ENCODE results near the gene FOXP1. TPM values are rescaled to one million over a fixed set of nuclear protein-coding genes. Genes with fewer than 3 reads are reported as not detected.
A peak's percentile ranks its signal among the peaks of the same experiment; 100 is the strongest.

The FOXP1 gene
- total and polyA plus RNA-seq, 7 experiments from 2014 or later = 104 to 537 (median 444) TPM

DNA sequence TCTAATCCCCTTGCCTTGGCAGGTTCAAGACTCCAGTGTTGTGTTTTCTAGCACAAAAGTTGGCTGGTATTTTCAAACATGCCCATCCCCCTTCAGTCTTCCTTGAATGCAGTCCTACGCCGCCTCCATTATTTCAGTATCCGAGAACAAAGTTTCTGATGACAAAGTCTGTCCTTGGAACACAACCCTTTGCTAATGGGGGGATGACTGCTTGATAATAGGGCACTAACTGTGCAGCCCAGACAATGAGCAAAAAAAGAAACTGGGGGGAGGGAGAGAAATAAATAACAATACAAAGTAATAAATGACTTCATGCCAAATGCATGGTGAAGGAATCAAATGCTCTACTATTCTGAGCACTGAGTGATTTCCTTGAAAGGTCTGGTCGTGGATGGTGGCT is 310.1 kb downstream of the FOXP1 start:
- Histone ChIP-seq H3K36me3 (ENCODE audit: control insufficient read depth in 2 of 3, insufficient read depth in 3 of 3, low read length in 3 of 3) (peaks cover 0 to 15% (median 0%) of the 10 kb centered on the region in 3 experiments), H3K9me3 (ENCODE audit: control insufficient read depth in 2 of 3, low read length in 3 of 3) (no peaks in the 10 kb centered on the region), H3K4me1 (ENCODE audit: control insufficient read depth in 2 of 2, insufficient read depth in 2 of 2, low read length in 2 of 2) (peaks cover 0 to 69% of the 10 kb centered on the region in 2 donors), H3K4me3 (ENCODE audit: low read length) (no peak overlapping the region), H3K27ac (ENCODE audit: low read depth, low read length) (no peak overlapping the region), H3K27me3 (ENCODE audit: control insufficient read depth in 2 of 2, insufficient read depth in 2 of 2, low read length in 2 of 2) (no peaks in the 10 kb centered on the region)
- ATAC-seq = no peak
- ChIA-PET POLR2A (interaction anchor here (1.2 kb wide), 1 partner anchor 285 kb away, joined by 3 read pairs; no protein-coding TSS in a partner anchor), CTCF (no interaction called here)
- peaks cover 2 to 100% (median 99%) of the 10 kb centered on the region in 7 donors for H3K4me1 Mint-ChIP-seq
- peak overlapping the region in 6 of 10 donors; percentile 4 to 83 (median 37) for H3K4me3 Mint-ChIP-seq
- DNase-seq = no peak
- intact Hi-C loops (cut with micrococcal nuclease) = loop anchor here in 1 of 2 donors (1.0 kb wide), 1 partner anchor 8 kb away; no protein-coding TSS in a partner anchor
- peaks cover 0 to 44% (median 20%) of the 10 kb centered on the region in 5 donors for H3K36me3 Mint-ChIP-seq
- peaks cover 0 to 4% (median 0%) of the 10 kb centered on the region in 11 donors for H3K9me3 Mint-ChIP-seq
- peak overlapping the region in 8 of 9 donors; percentile 56 to 92 (median 82) for H3K27ac Mint-ChIP-seq
- H3K27me3 Mint-ChIP-seq = no peaks in the 10 kb centered on the region

DNA sequence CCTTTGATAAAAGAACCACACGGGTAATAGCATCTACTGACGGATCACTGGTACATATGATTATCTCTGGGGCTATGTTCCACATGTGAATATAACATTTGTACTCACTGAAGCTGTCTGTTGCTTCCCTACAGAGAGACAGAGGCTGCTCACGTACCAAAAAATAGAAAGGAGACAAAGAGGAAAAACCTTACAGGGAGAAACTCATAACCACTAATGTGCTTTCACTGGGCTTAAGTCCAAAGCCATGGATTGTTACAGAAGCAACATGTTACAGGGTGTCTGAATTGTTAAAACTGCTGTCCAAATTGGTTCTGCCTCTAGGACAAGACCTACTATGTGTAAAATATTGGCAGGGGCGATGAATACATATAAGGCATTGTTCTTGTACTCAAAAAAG is 311.9 kb downstream of the FOXP1 start:
- Mint-ChIP-seq H3K4me1 (peaks cover 2 to 98% (median 95%) of the 10 kb centered on the region in 7 donors), H3K9me3 (peaks cover 0 to 5% (median 0%) of the 10 kb centered on the region in 11 donors), H3K27ac (peak overlapping the region in 8 of 9 donors; percentile 64 to 93 (median 90))

DNA sequence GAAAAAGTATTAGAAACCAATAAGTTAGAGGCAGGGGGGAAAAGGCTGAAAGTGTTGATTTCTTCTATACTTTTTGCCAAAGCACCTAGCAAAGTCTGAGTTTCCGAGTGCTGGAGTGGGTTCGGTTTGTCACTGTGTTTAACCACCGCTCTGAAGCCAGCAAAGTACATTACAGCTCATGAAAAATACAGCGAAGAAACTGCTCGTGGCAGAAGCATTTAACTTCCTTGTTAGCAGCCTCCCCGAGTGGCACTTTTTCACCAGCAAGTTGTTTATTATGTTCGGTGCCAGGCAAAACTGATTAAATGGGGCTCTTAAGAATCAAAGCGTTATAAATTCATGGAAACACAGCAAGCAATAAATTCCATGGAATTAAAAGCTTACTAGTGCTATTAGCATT is 313.6 kb downstream of the FOXP1 start:
- H3K4me1 Mint-ChIP-seq = peaks cover 12 to 95% (median 91%) of the 10 kb centered on the region in 7 donors
- peaks cover 0 to 2% (median 0%) of the 10 kb centered on the region in 11 donors for H3K9me3 Mint-ChIP-seq
- H3K36me3 Mint-ChIP-seq = peaks cover 0 to 54% (median 27%) of the 10 kb centered on the region in 5 donors
- no peaks in the 10 kb centered on the region for H3K27me3 Mint-ChIP-seq
- intact Hi-C loops (cut with micrococcal nuclease) = no loop called here
- peaks cover 0 to 16% (median 0%) of the 10 kb centered on the region in 3 experiments for H3K36me3 ChIP-seq (ENCODE audit: control insufficient read depth in 2 of 3, insufficient read depth in 3 of 3, low read length in 3 of 3)
- H3K9me3 ChIP-seq (ENCODE audit: control insufficient read depth in 2 of 3, low read length in 3 of 3) = no peaks in the 10 kb centered on the region
- H3K27ac ChIP-seq (ENCODE audit: low read depth, low read length) = peak overlapping the region; percentile 45
- ATAC-seq (peak; percentile 61), DNase-seq (peak in 7 of 9 donors; percentile 21 to 47 (median 39))
- no peak overlapping the region for H3K4me3 ChIP-seq (ENCODE audit: low read length)
- POLR2A ChIA-PET = interaction anchor here (1.2 to 1.3 kb wide), 2 partner anchors 11 to 23 kb away, joined by 3 read pairs; no protein-coding TSS in a partner anchor
- peak overlapping the region in 9 of 10 donors; percentile 53 to 83 (median 70) for H3K4me3 Mint-ChIP-seq
- H3K27ac Mint-ChIP-seq = peak overlapping the region in 8 of 9 donors; percentile 64 to 93 (median 89)
- CTCF ChIA-PET = no interaction called here
- no peaks in the 10 kb centered on the region for H3K27me3 ChIP-seq (ENCODE audit: control insufficient read depth in 2 of 2, insufficient read depth in 2 of 2, low read length in 2 of 2)
- H3K4me1 ChIP-seq (ENCODE audit: control insufficient read depth in 2 of 2, insufficient read depth in 2 of 2, low read length in 2 of 2) = peaks cover 0 to 65% of the 10 kb centered on the region in 2 donors

More for the DNA sequence above, 311.9 kb downstream of the FOXP1 start:
- no peaks in the 10 kb centered on the region for H3K9me3 ChIP-seq (ENCODE audit: control insufficient read depth in 2 of 3, low read length in 3 of 3)
- CTCF ChIA-PET = no interaction called here
- peak overlapping the region; percentile 53 for H3K27ac ChIP-seq (ENCODE audit: low read depth, low read length)
- POLR2A ChIA-PET = no interaction called here
- H3K4me3 ChIP-seq (ENCODE audit: low read length) = no peak overlapping the region
- H3K27me3 ChIP-seq (ENCODE audit: control insufficient read depth in 2 of 2, insufficient read depth in 2 of 2, low read length in 2 of 2) = no peaks in the 10 kb centered on the region
- ATAC-seq (no peak), DNase-seq (no peak)
- peaks cover 0 to 16% (median 0%) of the 10 kb centered on the region in 3 experiments for H3K36me3 ChIP-seq (ENCODE audit: control insufficient read depth in 2 of 3, insufficient read depth in 3 of 3, low read length in 3 of 3)
- peak overlapping the region in 8 of 10 donors; percentile 14 to 83 (median 54) for H3K4me3 Mint-ChIP-seq
- intact Hi-C loops (cut with micrococcal nuclease) = no loop called here
- H3K4me1 ChIP-seq (ENCODE audit: control insufficient read depth in 2 of 2, insufficient read depth in 2 of 2, low read length in 2 of 2) = peaks cover 0 to 63% of the 10 kb centered on the region in 2 donors
- H3K36me3 Mint-ChIP-seq = peaks cover 0 to 49% (median 21%) of the 10 kb centered on the region in 5 donors
- no peaks in the 10 kb centered on the region for H3K27me3 Mint-ChIP-seq

DNA sequence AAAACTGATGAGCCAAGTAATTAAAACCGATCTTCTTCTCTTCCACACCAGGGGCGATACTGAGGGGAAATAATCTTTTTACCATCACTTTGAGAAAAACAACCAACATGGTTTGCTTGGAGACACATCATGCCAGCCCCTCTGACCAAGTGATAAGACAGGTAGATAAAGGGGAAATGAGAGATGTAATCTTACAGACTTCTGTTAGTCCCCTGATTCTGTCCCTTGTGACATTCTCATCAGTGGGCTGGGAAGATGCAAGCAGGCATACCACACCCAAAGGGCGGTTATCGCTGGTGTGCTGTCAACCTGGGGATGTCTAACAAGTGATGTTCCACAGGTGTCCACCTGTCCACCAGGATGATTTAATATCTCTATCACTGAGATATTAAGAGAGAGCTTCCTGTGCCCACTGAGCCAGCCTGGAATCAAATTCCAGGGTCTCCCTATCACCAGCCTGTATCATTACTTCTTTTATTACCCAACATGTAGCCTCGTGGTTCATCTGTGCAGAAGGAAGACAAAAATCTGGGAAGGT is 315.0 kb downstream of the FOXP1 start:
- intact Hi-C loops (cut with micrococcal nuclease) = no loop called here
- H3K36me3 ChIP-seq (ENCODE audit: control insufficient read depth in 2 of 3, insufficient read depth in 3 of 3, low read length in 3 of 3) = peaks cover 0 to 16% (median 0%) of the 10 kb centered on the region in 3 experiments
- H3K27me3 ChIP-seq (ENCODE audit: control insufficient read depth in 2 of 2, insufficient read depth in 2 of 2, low read length in 2 of 2) = no peaks in the 10 kb centered on the region
- no peak overlapping the region for H3K27ac ChIP-seq (ENCODE audit: low read depth, low read length)
- peaks cover 0 to 55% of the 10 kb centered on the region in 2 donors for H3K4me1 ChIP-seq (ENCODE audit: control insufficient read depth in 2 of 2, insufficient read depth in 2 of 2, low read length in 2 of 2)
- DNase-seq = no peak
- Mint-ChIP-seq H3K27ac (peak overlapping the region in 8 of 9 donors; percentile 55 to 93 (median 86)), H3K4me3 (peak overlapping the region in 8 of 10 donors; percentile 14 to 83 (median 22)), H3K27me3 (no peaks in the 10 kb centered on the region), H3K9me3 (peaks cover 0 to 2% (median 0%) of the 10 kb centered on the region in 11 donors), H3K4me1 (peaks cover 20 to 94% (median 89%) of the 10 kb centered on the region in 7 donors), H3K36me3 (peaks cover 0 to 53% (median 27%) of the 10 kb centered on the region in 5 donors)
- POLR2A ChIA-PET = interaction anchor here (0.8 to 1.3 kb wide), 3 partner anchors 9 to 25 kb away, joined by 3 read pairs; no protein-coding TSS in a partner anchor
- no peak overlapping the region for H3K4me3 ChIP-seq (ENCODE audit: low read length)
- no peak for ATAC-seq
- CTCF ChIA-PET = interaction anchor here (0.7 kb wide), 1 partner anchor 290 kb away, joined by 3 read pairs; no protein-coding TSS in a partner anchor
- no peaks in the 10 kb centered on the region for H3K9me3 ChIP-seq (ENCODE audit: control insufficient read depth in 2 of 3, low read length in 3 of 3)

DNA sequence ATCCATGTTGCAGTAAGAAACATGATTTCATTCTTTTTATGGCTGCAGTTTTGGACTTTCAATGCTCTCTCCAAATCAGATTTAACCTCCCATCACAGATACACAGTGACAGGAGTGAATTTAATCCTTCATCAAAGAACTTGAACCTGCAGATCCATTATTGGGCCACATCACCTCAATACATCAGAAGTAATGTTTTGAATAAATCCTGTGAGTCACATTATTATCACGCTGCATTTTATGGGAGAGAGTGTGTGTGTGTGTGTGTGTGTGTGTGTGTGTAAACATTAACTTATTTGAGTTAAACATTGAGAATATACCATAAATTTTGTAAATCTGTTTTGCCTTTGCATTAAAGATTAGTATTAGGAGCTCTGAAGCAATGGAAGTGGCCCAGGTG is 316.7 kb downstream of the FOXP1 start:
- Mint-ChIP-seq H3K27me3 (no peaks in the 10 kb centered on the region), H3K4me3 (peak overlapping the region in 6 of 10 donors; percentile 8 to 58 (median 36)), H3K9me3 (peaks cover 0 to 2% (median 0%) of the 10 kb centered on the region in 11 donors), H3K27ac (peak overlapping the region in 6 of 9 donors; percentile 18 to 72 (median 49)), H3K4me1 (peaks cover 25 to 94% (median 87%) of the 10 kb centered on the region in 7 donors), H3K36me3 (peaks cover 0 to 47% (median 25%) of the 10 kb centered on the region in 5 donors)
- Histone ChIP-seq H3K9me3 (ENCODE audit: control insufficient read depth in 2 of 3, low read length in 3 of 3) (no peaks in the 10 kb centered on the region), H3K36me3 (ENCODE audit: control insufficient read depth in 2 of 3, insufficient read depth in 3 of 3, low read length in 3 of 3) (peaks cover 0 to 19% (median 0%) of the 10 kb centered on the region in 3 experiments), H3K4me1 (ENCODE audit: control insufficient read depth in 2 of 2, insufficient read depth in 2 of 2, low read length in 2 of 2) (peaks cover 0 to 51% of the 10 kb centered on the region in 2 donors), H3K27me3 (ENCODE audit: control insufficient read depth in 2 of 2, insufficient read depth in 2 of 2, low read length in 2 of 2) (no peaks in the 10 kb centered on the region), H3K27ac (ENCODE audit: low read depth, low read length) (no peak overlapping the region), H3K4me3 (ENCODE audit: low read length) (no peak overlapping the region)
- ChIA-PET POLR2A (interaction anchor here (0.6 to 1.0 kb wide), 3 partner anchors 12 to 191 kb away, joined by 3 to 6 read pairs (median 3); no protein-coding TSS in a partner anchor), CTCF (no interaction called here)
- DNase-seq = no peak
- ATAC-seq = no peak
- intact Hi-C loops (cut with micrococcal nuclease) = no loop called here

DNA sequence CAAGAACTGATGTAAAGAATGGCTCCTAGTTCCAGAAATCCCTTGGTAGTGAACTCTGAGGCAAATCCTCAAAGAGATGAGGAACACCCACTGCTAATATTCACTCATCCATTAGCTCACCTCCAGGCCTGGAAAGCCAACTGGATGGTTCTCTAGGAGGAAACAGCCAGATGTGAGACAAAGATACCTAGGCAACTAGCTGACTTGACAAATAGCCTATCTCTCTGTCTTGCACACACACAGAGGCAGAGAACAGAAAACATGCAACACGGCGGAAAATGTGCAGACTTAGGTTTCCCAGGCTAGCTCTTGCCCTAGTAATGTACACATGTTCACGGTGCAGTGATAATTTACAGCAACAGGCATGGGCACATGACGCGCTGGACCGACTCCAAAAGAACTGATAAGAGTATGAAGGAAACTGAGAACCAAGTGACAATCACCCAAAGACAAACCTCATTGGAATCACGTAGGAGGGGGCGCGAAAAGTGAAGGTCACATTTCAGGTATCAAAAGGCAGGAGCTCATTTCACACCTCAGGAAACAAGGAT is 318.1 kb downstream of the FOXP1 start:
- POLR2A ChIA-PET = interaction anchor here (0.6 to 1.4 kb wide), 3 partner anchors 11 to 242 kb away, joined by 3 to 5 read pairs (median 4); no protein-coding TSS in a partner anchor
- ATAC-seq (no peak), DNase-seq (no peak)
- H3K4me3 Mint-ChIP-seq = peak overlapping the region in 8 of 10 donors; percentile 3 to 66 (median 53)
- H3K9me3 Mint-ChIP-seq = peaks cover 0 to 2% (median 0%) of the 10 kb centered on the region in 11 donors
- Histone ChIP-seq H3K27ac (ENCODE audit: low read depth, low read length) (peak overlapping the region; percentile 50), H3K9me3 (ENCODE audit: control insufficient read depth in 2 of 3, low read length in 3 of 3) (no peaks in the 10 kb centered on the region), H3K4me3 (ENCODE audit: low read length) (no peak overlapping the region), H3K36me3 (ENCODE audit: control insufficient read depth in 2 of 3, insufficient read depth in 3 of 3, low read length in 3 of 3) (peaks cover 0 to 19% (median 0%) of the 10 kb centered on the region in 3 experiments), H3K27me3 (ENCODE audit: control insufficient read depth in 2 of 2, insufficient read depth in 2 of 2, low read length in 2 of 2) (no peaks in the 10 kb centered on the region), H3K4me1 (ENCODE audit: control insufficient read depth in 2 of 2, insufficient read depth in 2 of 2, low read length in 2 of 2) (peaks cover 0 to 39% of the 10 kb centered on the region in 2 donors)
- H3K27me3 Mint-ChIP-seq = no peaks in the 10 kb centered on the region
- intact Hi-C loops (cut with micrococcal nuclease) = loop anchor here in 1 of 2 donors (1.0 to 2.0 kb wide), 3 partner anchors 8 to 35 kb away; no protein-coding TSS in a partner anchor
- H3K36me3 Mint-ChIP-seq = peaks cover 0 to 48% (median 25%) of the 10 kb centered on the region in 5 donors
- H3K27ac Mint-ChIP-seq = peak overlapping the region in 8 of 9 donors; percentile 69 to 84 (median 76)
- peaks cover 25 to 90% (median 80%) of the 10 kb centered on the region in 7 donors for H3K4me1 Mint-ChIP-seq
- CTCF ChIA-PET = no interaction called here

All from naive thymus-derived CD4-positive, alpha-beta T cell (primary cell).